Skeletal muscle satellite cell (primary cell): ENCODE data around the gene PRAMEF11.
"Not testable (repeated sequence)": the region's sequence is repeated elsewhere in the genome, so short reads cannot be mapped to it uniquely, and the experiment has no call there.

Experiments used
- H3K27me3 ChIP-seq: 2 replicates; pipeline ENCODE4 v1.7.0; 2013; ENCODE audit warnings: low read length; ENCODE audit not compliant: control insufficient read depth, insufficient read depth
- H3K36me3 ChIP-seq: 2 replicates; pipeline ENCODE4 v1.7.0; 2013; ENCODE audit warnings: mild to moderate bottlenecking, control low read depth, low read length; ENCODE audit not compliant: insufficient read depth
- H3K4me1 ChIP-seq: 2 replicates; pipeline ENCODE4 v1.7.0; 2013; ENCODE audit warnings: low read length; ENCODE audit not compliant: control insufficient read depth, insufficient read depth
- H3K4me2 ChIP-seq: 2 replicates; pipeline ENCODE4 v1.7.0; 2013; ENCODE audit warnings: mild to moderate bottlenecking, low read length
- H3K4me3 ChIP-seq: 2 replicates; pipeline ENCODE4 v1.7.0; 2013; ENCODE audit warnings: low read length
- H3K9ac ChIP-seq: 2 replicates; pipeline ENCODE4 v1.7.0; 2013; ENCODE audit warnings: mild to moderate bottlenecking, low read depth, low read length, moderate library complexity
- H3K9me3 ChIP-seq: replicated peaks from 2 replicates; pipeline ENCODE4 v1.7.0; 2013; ENCODE audit warnings: mild to moderate bottlenecking, control low read depth, low read length

Gene PRAMEF11

DNA sequence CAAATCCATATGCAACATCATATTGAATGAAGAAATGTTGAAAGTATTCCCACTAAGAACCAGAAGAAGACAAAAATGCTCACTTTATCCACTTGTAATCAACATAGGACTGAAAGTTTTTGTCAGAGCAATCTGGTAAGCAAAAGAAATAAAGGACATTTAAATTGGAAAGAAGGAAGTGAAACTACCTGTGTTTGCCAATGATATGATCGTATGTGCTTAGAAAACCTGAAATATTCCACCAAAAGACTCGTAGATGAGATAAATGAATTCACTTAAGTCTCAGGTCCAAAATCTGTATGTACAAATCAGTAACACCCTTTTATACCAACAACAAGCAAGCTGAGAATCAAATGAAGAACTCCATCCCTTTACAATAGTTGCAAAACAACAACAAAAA, 31.5 kb downstream of the PRAMEF11 start:
- no peak overlapping the region for H3K9ac ChIP-seq
- H3K36me3 ChIP-seq: no peaks in the 10 kb centered on the region
- no peak overlapping the region for H3K4me3 ChIP-seq
- H3K27me3 ChIP-seq: no peaks in the 10 kb centered on the region
- H3K4me1 ChIP-seq: no peaks in the 10 kb centered on the region
- H3K4me2 ChIP-seq: no peak overlapping the region
- no peaks in the 10 kb centered on the region for H3K9me3 ChIP-seq

DNA sequence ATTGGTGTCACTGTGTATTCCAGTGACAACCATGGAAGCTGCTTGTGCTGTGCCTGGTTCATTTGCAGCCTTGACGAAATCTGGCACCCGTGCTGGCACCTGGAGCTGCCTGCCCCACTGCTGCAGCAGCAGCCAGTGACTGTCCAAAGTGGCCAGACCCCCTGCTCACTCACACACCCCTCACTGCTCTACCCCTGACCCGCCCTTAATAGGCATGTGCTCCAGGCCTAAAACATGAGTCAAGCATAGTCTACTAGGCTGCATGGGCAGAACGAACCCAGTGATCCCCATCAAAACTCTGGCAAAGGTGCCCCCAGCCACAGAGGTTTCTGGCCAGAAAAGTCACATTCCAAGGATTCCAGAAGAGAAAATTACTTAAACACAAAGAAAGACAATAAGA, 32.3 kb downstream of the PRAMEF11 start:
- Histone ChIP-seq H3K4me1 (no peaks in the 10 kb centered on the region), H3K4me3 (no peak overlapping the region), H3K9ac (no peak overlapping the region), H3K27me3 (no peaks in the 10 kb centered on the region), H3K36me3 (no peaks in the 10 kb centered on the region), H3K4me2 (no peak overlapping the region), H3K9me3 (no peaks in the 10 kb centered on the region)

DNA sequence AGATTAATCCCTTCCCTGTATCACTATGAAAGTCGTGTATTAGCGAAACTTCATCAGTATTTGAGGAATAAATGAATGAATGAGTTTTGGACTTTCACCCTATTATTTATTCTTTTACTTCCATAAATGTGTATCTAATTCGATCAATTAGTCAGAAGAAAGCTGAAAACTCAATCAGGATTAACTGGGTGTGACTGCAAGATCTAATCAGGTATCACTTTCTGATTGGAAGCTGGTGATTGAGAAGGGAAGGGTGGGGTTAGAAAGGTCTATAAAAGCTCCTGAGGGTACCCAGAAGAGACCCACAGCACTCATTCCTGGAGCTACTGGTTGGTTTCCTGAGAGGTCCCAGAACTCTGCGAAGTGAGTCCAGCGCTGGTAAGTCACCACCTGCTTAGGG, 40.1 kb downstream of the PRAMEF11 start, which contains the start of gene PRAMEF1:
Gene PRAMEF1, plus strand, starts transcription at position 301 of the 400 bp plus-strand sequence. CDS start 1,831 bp downstream, outside the sequence.
- not testable (repeated sequence) for H3K4me2 ChIP-seq, H3K27me3 ChIP-seq, H3K4me3 ChIP-seq, H3K9me3 ChIP-seq, H3K9ac ChIP-seq, H3K36me3 ChIP-seq, H3K4me1 ChIP-seq

DNA sequence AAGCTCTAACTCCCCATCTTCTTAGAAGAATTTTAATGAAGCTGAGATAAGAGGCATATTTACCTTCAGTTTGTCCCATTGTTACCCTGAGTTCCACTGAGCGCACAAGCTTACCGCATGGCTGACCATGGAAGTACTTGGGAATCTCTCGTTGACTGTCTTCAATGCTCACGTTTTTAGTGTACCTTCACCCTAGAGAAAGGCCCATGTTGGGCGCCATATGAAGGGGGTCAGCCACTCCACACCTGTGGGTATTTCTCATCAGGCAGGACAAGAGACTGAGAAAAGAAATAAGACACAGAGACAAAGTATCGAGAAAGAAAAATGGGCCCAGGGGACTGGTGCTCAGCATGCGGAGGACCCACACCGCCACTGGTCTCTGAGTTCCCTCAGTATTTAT, 46.5 kb downstream of the PRAMEF11 start:
- H3K27me3 ChIP-seq, H3K9ac ChIP-seq, H3K4me1 ChIP-seq, H3K4me2 ChIP-seq, H3K36me3 ChIP-seq, H3K9me3 ChIP-seq, H3K4me3 ChIP-seq: not testable (repeated sequence)

DNA sequence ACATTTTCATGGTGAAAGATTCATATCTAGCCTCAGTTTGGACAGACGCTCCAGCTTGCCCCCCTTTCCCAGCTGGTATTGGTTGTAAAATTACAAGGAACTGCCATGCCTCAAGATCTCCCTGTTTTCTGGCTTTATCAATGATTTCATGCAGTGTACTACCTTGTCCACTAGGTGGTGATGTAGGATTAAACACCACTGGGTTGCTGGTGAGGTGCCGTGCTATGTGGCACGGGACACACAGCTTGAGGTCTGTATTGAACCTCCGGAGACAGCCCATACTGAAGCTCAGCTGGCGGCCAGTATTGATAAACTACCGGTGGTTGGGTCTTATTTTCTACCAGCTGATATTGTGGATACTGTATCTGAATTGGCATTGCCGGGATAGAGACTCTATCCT, 47.4 kb downstream of the PRAMEF11 start:
- H3K9me3 ChIP-seq, H3K36me3 ChIP-seq, H3K27me3 ChIP-seq, H3K4me2 ChIP-seq, H3K9ac ChIP-seq, H3K4me3 ChIP-seq, H3K4me1 ChIP-seq: not testable (repeated sequence)

DNA sequence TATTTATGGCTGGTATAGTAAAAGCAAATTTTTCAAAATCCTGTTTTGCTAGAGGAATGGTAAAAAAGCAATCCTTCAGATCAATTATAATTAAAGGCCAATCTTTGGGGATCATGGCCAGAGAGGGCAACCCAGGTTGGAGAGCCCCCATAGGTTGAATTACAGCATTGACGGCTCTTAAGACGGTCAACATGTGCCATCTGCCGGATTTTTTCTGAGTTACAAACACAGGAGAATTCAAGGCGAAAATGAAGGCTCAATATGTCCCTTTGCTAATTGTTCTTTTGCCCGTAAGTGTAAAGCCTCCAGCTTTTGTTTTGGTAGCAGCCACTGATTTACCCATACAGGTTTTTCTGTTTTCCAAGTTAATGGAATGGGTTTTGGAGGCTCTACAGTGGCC, 49.7 kb downstream of the PRAMEF11 start:
- H3K4me3 ChIP-seq, H3K9ac ChIP-seq, H3K4me1 ChIP-seq, H3K36me3 ChIP-seq, H3K27me3 ChIP-seq, H3K4me2 ChIP-seq, H3K9me3 ChIP-seq: not testable (repeated sequence)

DNA sequence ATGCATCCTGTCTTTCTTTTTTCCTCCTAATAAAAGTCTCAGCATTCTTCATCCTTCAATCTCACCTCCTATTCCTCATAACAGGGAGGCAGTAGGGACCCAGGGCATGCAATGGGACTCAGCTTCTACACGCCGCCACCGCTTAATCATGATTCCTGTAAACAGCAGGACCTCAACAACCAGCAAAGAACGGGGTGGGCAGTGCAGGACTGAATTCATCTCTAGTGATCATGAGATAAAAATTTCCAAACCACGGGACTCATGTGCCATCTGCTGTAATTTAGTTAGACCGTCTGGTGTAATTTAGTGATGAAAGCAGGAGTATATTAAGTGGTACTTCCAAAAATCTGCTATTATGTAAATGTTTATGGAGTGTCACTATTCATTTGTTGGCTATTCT, 52.3 kb downstream of the PRAMEF11 start:
- no peak overlapping the region for H3K4me2 ChIP-seq
- H3K27me3 ChIP-seq: no peaks in the 10 kb centered on the region
- H3K4me1 ChIP-seq: no peaks in the 10 kb centered on the region
- no peaks in the 10 kb centered on the region for H3K36me3 ChIP-seq
- H3K9me3 ChIP-seq: peaks cover 11% of the 10 kb centered on the region
- H3K4me3 ChIP-seq: no peak overlapping the region
- H3K9ac ChIP-seq: no peak overlapping the region

DNA sequence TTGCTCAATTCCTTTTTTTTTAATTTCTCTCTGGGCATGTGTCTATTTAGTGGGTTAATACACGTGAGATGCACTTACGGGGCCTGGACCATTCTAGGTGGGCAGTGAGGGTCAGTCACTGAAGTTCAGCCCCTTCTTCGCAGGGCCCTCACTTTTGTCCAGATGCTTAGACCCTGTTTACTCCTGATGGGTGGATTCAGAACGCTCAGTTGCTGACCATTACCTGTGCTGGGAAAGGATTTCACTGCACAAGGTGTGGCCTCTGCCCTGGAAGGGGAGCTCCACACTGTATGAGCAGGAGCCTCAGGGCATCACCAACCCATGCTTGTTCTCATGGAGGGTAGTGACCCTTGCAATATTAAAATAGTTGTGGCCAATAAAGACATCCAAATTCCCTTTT, 53.1 kb downstream of the PRAMEF11 start:
- H3K9ac ChIP-seq: no peak overlapping the region
- peaks cover 11% of the 10 kb centered on the region for H3K9me3 ChIP-seq
- no peaks in the 10 kb centered on the region for H3K36me3 ChIP-seq
- H3K4me2 ChIP-seq: no peak overlapping the region
- H3K4me3 ChIP-seq: no peak overlapping the region
- H3K4me1 ChIP-seq: no peaks in the 10 kb centered on the region
- no peaks in the 10 kb centered on the region for H3K27me3 ChIP-seq

DNA sequence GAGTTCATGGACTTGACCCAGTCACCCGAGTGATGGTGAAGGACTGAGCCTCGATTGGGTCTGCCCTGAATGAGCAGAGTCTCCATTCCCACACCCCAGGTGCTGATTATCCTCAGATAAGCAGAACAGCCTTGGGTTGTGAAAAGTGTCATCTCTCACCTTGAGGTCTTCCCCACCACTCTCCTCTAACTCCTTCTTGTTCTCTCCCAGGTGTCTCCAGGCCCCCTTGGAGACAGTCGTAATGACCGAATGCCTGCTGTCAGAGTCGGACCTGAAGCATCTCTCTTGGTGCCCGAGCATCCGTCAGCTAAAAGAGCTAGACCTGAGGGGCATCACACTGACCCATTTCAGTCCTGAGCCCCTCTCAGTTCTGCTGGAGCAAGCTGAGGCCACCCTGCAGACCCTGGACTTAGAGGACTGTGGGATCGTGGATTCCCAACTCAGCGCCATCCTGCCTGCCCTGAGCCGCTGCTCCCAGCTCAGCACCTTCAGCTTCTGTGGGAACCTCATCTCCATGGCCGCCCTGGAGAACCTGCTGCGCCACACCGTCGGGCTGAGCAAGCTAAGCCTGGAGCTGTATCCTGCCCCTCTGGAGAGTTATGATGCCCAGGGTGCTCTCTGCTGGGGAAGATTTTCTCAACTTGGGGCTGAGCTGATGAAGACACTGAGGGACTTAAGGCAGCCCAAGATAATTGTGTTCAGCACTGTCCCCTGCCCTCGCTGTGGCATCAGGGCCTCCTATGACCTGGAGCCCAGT, 54.2 kb downstream of the PRAMEF11 start:
- H3K4me2 ChIP-seq: no peak overlapping the region
- no peaks in the 10 kb centered on the region for H3K36me3 ChIP-seq
- H3K4me3 ChIP-seq: no peak overlapping the region
- H3K27me3 ChIP-seq: no peaks in the 10 kb centered on the region
- H3K9me3 ChIP-seq: peaks cover 11% of the 10 kb centered on the region
- no peak overlapping the region for H3K9ac ChIP-seq
- no peaks in the 10 kb centered on the region for H3K4me1 ChIP-seq

DNA sequence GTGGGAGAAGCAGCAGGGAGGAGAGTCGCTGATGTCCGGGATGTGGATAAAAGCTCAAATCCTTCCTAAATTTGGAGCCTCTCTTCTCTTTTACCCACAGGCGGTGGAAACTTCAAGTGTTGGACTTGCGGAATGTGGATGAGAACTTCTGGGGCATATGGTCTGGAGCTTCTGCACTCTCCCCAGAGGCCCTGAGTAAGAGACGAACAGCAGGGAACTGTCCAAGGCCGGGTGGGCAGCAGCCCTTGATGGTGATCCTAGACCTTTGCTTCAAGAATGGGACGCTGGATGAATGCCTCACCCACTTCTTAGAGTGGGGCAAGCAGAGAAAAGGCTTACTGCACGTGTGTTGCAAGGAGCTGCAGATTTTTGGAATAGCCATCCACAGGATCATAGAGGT, 55.8 kb downstream of the PRAMEF11 start:
- H3K9me3 ChIP-seq: peaks cover 11% of the 10 kb centered on the region
- H3K4me3 ChIP-seq: no peak overlapping the region
- H3K27me3 ChIP-seq: no peaks in the 10 kb centered on the region
- H3K9ac ChIP-seq: no peak overlapping the region
- H3K36me3 ChIP-seq: no peaks in the 10 kb centered on the region
- H3K4me2 ChIP-seq: no peak overlapping the region
- H3K4me1 ChIP-seq: no peaks in the 10 kb centered on the region

DNA sequence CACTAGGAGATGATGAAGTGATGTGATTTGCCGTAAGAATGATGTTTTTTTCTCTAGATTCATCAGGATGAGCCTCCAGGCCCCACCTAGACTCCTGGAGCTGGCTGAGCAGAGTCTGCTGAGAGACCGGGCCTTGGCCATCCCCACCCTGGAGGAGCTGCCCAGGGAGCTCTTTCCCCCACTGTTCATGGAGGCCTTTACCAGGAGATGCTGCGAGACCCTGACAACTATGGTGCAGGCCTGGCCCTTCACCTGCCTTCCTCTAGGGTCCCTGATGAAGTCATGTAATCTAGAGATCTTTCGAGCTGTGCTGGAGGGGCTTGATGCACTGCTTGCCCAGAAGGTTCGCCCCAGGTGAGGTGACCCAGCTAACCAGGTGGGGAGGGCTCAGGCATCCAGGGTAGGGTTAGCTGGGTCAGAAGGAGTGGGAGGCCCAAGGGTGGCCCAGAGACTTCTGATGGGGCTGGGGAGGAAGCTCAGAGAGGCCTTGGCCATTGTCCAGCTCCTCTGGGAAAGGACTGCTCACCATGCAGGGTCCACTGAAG, 56.3 kb downstream of the PRAMEF11 start:
- Histone ChIP-seq H3K4me1 (no peaks in the 10 kb centered on the region), H3K4me3 (no peak overlapping the region), H3K9me3 (peaks cover 11% of the 10 kb centered on the region), H3K4me2 (no peak overlapping the region), H3K27me3 (no peaks in the 10 kb centered on the region), H3K9ac (no peak overlapping the region), H3K36me3 (no peaks in the 10 kb centered on the region)
